H4 (cell line): ENCODE measurements around the gene RASSF8. TPM values are rescaled to one million over a fixed set of nuclear protein-coding genes. Genes with fewer than 3 reads are reported as not detected.

Source experiments
- DNase-seq: peaks from one replicate; pipeline ENCODE4 v3.0.0-alpha.2; 2015; ENCODE audit warnings: low spot score
- total RNA-seq: library from RNA; depleted of rRNA; stranded (reverse); fragments of >200 nt; shearing (Covaris generic); gene quantifications from 2 replicates; pipeline ENCODE4 v1.2.3, GENCODE V29; 2014; rRNA removed

RASSF8 gene
- total RNA-seq, 1 experiment from 2014 or later, result 19.8 TPM

GRCh38 chr12:26125400-26126339 lies 167.2 kb downstream of the RASSF8 start:
- peak; percentile 83 for DNase-seq

GRCh38 chr12:26126340-26127284 lies 168.1 kb downstream of the RASSF8 start:
- DNase-seq, result peak; percentile 78

GRCh38 chr12:26127404-26127803 lies 168.9 kb downstream of the RASSF8 start:
- no peak for DNase-seq

GRCh38 chr12:26128168-26128567 lies 169.7 kb downstream of the RASSF8 start:
- DNase-seq, result no peak

Other genes with a start within 250 kb of the RASSF8 start
- gene BHLHE41, start 166.4 kb downstream of the RASSF8 start, total RNA-seq, result 8.1 and 9.6 TPM in 2 replicates
- gene SSPN, start 236.9 kb downstream of the RASSF8 start, total RNA-seq, result 0.31 and 1.0 TPM in 2 replicates